HG03159 (cell line): Measurements from ENCODE around the gene OXGR1.
A peak's percentile ranks its signal among the peaks of the same experiment; 100 is the strongest.

Source experiments
- ATAC-seq: cut with Tn5 transposase; IDR thresholded peaks from one replicate; pipeline ENCODE4 v1.9.1; 2021; ENCODE audit warnings: mild to moderate bottlenecking, moderate library complexity; ENCODE audit not compliant: unreplicated experiment

OXGR1 gene

GRCh38 chr13:96966415-96967102 is 27.7 kb downstream of the OXGR1 start:
- ATAC-seq, result no peak

- no peak for ATAC-seq
These were observed 30.3 kb downstream of the OXGR1 start for GRCh38 chr13:96963786-96964475.

GRCh38 chr13:96960379-96960778 is 33.9 kb downstream of the OXGR1 start:
- no peak for ATAC-seq

GRCh38 chr13:96958286-96958891 is 35.9 kb downstream of the OXGR1 start:
- ATAC-seq, result peak; percentile 83

GRCh38 chr13:96952595-96952994 is 41.7 kb downstream of the OXGR1 start:
- no peak for ATAC-seq

- ATAC-seq, result no peak
These were observed 46.1 kb downstream of the OXGR1 start for GRCh38 chr13:96948127-96948526.

- no peak for ATAC-seq
These were observed 46.8 kb downstream of the OXGR1 start for GRCh38 chr13:96947343-96947910.

GRCh38 chr13:96946709-96947311 is 47.5 kb downstream of the OXGR1 start:
- no peak for ATAC-seq

GRCh38 chr13:96940961-96941360 is 53.3 kb downstream of the OXGR1 start:
- no peak for ATAC-seq

GRCh38 chr13:96935901-96936300 is 58.4 kb downstream of the OXGR1 start:
- ATAC-seq, result no peak
